ENCODE data around the gene DDAH1. TPM values are rescaled to one million over a fixed set of nuclear protein-coding genes. Genes with fewer than 3 reads are reported as not detected.

DDAH1 gene
- total RNA-seq, 1 experiment from 2014 or later: 0.15 TPM

DNA sequence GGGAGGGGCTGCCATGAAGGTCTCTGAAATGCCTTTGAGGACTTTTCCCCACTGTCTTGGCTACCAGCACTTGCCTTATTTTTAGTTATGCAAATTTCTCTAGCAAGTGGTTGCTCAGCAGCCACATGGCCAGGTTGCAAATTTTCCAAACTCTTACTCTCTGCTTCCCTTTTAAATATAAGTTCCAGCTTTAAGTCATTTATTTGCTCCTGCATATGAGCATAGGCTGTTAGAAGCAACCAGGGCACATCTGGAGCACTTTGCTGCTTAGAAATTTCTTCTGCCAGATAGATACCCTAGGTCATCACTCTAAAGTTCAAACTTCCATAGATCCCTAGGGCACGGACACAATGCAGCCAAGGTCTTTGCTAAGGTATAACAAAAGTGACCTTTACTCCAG lies 44.8 kb downstream of the DDAH1 start:
- H3K9me3 ChIP-seq (ENCODE audit: low read length): no peaks in the 10 kb centered on the region
- no peak overlapping the region for H3K4me2 ChIP-seq (ENCODE audit: low read depth, low read length, poor library complexity, severe bottlenecking)
- H3K36me3 ChIP-seq (ENCODE audit: insufficient read depth, low read length): no peaks in the 10 kb centered on the region
- no peak overlapping the region for H3K9ac ChIP-seq (ENCODE audit: low read length)
- no peaks in the 10 kb centered on the region for H3K9me2 ChIP-seq (replicated peaks; ENCODE audit: insufficient read depth, low read length)
- H3K4me3 ChIP-seq (ENCODE audit: low read length): no peak overlapping the region
- H2AFZ ChIP-seq (ENCODE audit: low read length): no peak overlapping the region
- peaks cover 5% of the 10 kb centered on the region; the same call in 1 of the 2 replicates for H3K4me1 ChIP-seq (ENCODE audit: low read length)
- H3K27ac ChIP-seq (ENCODE audit: low read length): no peak overlapping the region
- DNase-seq: peak; percentile 42
- no peaks in the 10 kb centered on the region for H4K20me1 ChIP-seq (ENCODE audit: insufficient read depth, low read depth, low read length)
- no peaks in the 10 kb centered on the region for H3K27me3 ChIP-seq (ENCODE audit: low read length)
- no peaks in the 10 kb centered on the region for H3K79me2 ChIP-seq (ENCODE audit: low read length)

DNA sequence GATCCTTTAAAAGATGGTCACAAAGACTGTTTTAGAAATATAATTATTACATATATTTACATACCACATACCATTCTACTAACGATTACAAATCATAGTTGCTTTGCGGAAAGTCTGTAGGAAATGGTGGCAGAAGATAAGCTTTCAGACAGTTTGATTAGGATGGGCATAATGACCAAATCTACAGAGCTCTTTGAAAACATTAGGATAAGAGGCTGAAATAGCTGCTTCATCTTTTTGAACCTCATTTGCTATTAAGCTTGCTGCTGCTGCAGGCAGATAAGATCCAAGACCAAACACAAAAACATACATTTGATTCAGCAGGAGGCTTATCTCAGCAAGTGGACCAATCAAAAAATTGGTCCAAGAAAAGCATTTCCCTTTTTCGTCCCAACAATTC lies 47.1 kb downstream of the DDAH1 start:
- Histone ChIP-seq H3K36me3 (ENCODE audit: insufficient read depth, low read length) (no peaks in the 10 kb centered on the region), H3K9ac (ENCODE audit: low read length) (no peak overlapping the region), H3K27ac (ENCODE audit: low read length) (no peak overlapping the region), H3K4me2 (ENCODE audit: low read depth, low read length, poor library complexity, severe bottlenecking) (no peak overlapping the region), H4K20me1 (ENCODE audit: insufficient read depth, low read depth, low read length) (no peaks in the 10 kb centered on the region), H3K79me2 (ENCODE audit: low read length) (no peaks in the 10 kb centered on the region), H3K4me3 (ENCODE audit: low read length) (no peak overlapping the region), H3K27me3 (ENCODE audit: low read length) (no peaks in the 10 kb centered on the region), H2AFZ (ENCODE audit: low read length) (no peak overlapping the region), H3K4me1 (ENCODE audit: low read length) (peaks cover 5% of the 10 kb centered on the region; the same call in 1 of the 2 replicates), H3K9me3 (ENCODE audit: low read length) (no peaks in the 10 kb centered on the region), H3K9me2 (replicated peaks; ENCODE audit: insufficient read depth, low read length) (no peaks in the 10 kb centered on the region)
- DNase-seq: peak; percentile 16

DNA sequence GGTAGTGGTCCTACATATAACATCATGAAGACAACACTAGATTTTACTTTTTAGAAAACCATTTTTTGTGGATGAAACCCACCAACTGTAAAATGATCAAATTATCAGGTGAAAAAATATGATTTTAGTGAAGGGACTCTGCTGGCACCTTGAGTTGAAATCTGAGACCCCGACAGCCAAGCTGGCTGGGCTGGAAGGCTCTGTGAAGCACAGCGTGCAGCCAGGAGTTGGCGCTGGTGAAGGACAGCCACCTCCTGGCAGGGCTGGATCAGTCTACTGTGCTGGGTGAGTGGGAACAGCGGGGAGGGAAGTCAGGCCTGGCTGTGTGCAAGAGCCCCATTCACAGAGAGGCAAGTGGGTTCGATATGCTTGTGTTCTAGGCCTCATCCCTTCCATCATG lies 47.9 kb downstream of the DDAH1 start:
- no peaks in the 10 kb centered on the region for H3K36me3 ChIP-seq (ENCODE audit: insufficient read depth, low read length)
- no peak overlapping the region for H3K4me2 ChIP-seq (ENCODE audit: low read depth, low read length, poor library complexity, severe bottlenecking)
- no peak overlapping the region for H3K4me3 ChIP-seq (ENCODE audit: low read length)
- H3K27me3 ChIP-seq (ENCODE audit: low read length): no peaks in the 10 kb centered on the region
- H3K27ac ChIP-seq (ENCODE audit: low read length): no peak overlapping the region
- H3K4me1 ChIP-seq (ENCODE audit: low read length): peaks cover 5% of the 10 kb centered on the region; the same call in 1 of the 2 replicates
- no peak for DNase-seq
- no peaks in the 10 kb centered on the region for H3K9me2 ChIP-seq (replicated peaks; ENCODE audit: insufficient read depth, low read length)
- no peaks in the 10 kb centered on the region for H3K9me3 ChIP-seq (ENCODE audit: low read length)
- H3K79me2 ChIP-seq (ENCODE audit: low read length): no peaks in the 10 kb centered on the region
- no peaks in the 10 kb centered on the region for H4K20me1 ChIP-seq (ENCODE audit: insufficient read depth, low read depth, low read length)
- no peak overlapping the region for H3K9ac ChIP-seq (ENCODE audit: low read length)
- no peak overlapping the region for H2AFZ ChIP-seq (ENCODE audit: low read length)

DNA sequence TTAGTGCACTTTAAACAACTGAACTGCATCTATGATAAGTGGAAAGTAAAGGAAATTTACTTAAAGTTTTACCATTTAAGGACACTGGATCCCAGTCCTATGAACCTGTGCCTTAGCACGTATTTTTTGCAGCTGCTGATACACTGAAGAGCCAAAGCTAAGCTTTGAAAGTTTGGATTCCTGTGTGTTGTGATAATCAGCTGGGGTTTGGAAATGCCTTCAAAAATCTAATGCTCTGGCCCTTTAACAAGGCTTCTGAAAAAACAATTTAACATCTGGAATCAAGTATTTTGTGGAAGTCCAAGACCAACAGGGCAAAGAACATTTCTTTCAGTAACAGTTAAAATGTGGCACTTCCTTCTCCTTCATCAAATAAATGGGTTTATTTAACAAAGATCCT lies 51.8 kb downstream of the DDAH1 start:
- no peak overlapping the region for H3K4me3 ChIP-seq (ENCODE audit: low read length)
- H3K9me3 ChIP-seq (ENCODE audit: low read length): no peaks in the 10 kb centered on the region
- no peaks in the 10 kb centered on the region for H3K79me2 ChIP-seq (ENCODE audit: low read length)
- no peaks in the 10 kb centered on the region for H4K20me1 ChIP-seq (ENCODE audit: insufficient read depth, low read depth, low read length)
- H2AFZ ChIP-seq (ENCODE audit: low read length): no peak overlapping the region
- H3K4me2 ChIP-seq (ENCODE audit: low read depth, low read length, poor library complexity, severe bottlenecking): no peak overlapping the region
- no peak overlapping the region for H3K27ac ChIP-seq (ENCODE audit: low read length)
- no peak overlapping the region for H3K9ac ChIP-seq (ENCODE audit: low read length)
- H3K36me3 ChIP-seq (ENCODE audit: insufficient read depth, low read length): no peaks in the 10 kb centered on the region
- DNase-seq: no peak
- no peaks in the 10 kb centered on the region for H3K9me2 ChIP-seq (replicated peaks; ENCODE audit: insufficient read depth, low read length)
- H3K27me3 ChIP-seq (ENCODE audit: low read length): no peaks in the 10 kb centered on the region
- no peaks in the 10 kb centered on the region for H3K4me1 ChIP-seq (ENCODE audit: low read length)

DNA sequence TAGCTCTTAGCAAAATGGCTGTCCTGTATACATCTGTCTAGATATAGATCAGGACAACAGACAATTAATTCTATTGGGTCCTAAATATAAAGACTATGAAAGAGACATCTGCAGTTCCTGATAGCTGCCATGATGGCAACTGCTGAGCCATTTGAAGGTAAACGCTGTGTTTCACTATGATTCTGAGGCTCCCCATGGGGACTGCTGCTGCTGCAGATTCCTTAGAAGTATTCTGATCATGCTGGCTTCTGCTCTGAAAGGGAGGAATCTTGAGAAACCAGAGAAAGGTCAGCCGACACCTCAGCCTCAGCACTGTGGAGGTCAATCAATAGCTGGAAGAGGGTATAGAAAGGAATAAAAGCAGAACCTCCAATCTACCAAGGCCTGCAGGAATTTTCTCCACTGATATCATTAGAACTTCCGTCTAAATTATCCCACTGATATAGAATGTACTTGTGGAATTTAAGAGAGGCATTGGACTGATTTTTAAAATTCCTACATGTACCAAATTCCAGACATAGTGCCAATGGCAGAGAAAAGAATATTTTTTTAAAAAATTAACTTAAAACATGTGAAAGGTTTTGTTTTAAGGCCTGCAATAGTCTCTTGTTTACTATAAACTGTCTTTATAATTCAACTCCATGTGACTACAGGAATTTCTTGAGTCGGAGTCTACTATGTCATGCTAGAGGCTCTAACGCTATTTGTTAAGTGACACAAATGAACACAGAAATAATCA lies 53.2 kb downstream of the DDAH1 start:
- no peaks in the 10 kb centered on the region for H3K9me3 ChIP-seq (ENCODE audit: low read length)
- H3K9me2 ChIP-seq (replicated peaks; ENCODE audit: insufficient read depth, low read length): no peaks in the 10 kb centered on the region
- H3K27me3 ChIP-seq (ENCODE audit: low read length): no peaks in the 10 kb centered on the region
- no peaks in the 10 kb centered on the region for H3K4me1 ChIP-seq (ENCODE audit: low read length)
- H3K4me2 ChIP-seq (ENCODE audit: low read depth, low read length, poor library complexity, severe bottlenecking): no peak overlapping the region
- H3K27ac ChIP-seq (ENCODE audit: low read length): no peak overlapping the region
- H3K9ac ChIP-seq (ENCODE audit: low read length): no peak overlapping the region
- no peaks in the 10 kb centered on the region for H3K36me3 ChIP-seq (ENCODE audit: insufficient read depth, low read length)
- no peaks in the 10 kb centered on the region for H4K20me1 ChIP-seq (ENCODE audit: insufficient read depth, low read depth, low read length)
- no peak for DNase-seq
- H3K4me3 ChIP-seq (ENCODE audit: low read length): no peak overlapping the region
- H2AFZ ChIP-seq (ENCODE audit: low read length): no peak overlapping the region
- no peaks in the 10 kb centered on the region for H3K79me2 ChIP-seq (ENCODE audit: low read length)

DNA sequence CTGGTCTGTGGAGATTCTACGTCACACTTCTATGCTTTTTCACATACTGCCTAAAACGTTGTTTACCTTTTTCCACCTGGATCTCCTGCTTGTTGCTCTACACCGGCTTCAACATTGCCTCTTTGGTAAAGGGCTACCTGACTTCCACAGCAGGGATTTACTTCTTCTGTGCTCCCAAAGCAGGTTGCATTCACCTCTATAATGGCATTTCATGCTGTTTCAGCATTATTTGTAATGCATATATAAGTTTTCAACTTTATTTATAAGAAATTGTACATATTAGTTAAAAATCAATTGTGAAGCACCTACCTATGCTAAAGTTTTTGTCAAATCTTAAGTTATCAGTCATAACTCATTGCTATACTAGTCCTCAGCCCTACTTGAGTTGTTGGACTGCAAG lies 55.4 kb downstream of the DDAH1 start:
- no peaks in the 10 kb centered on the region for H3K9me2 ChIP-seq (replicated peaks; ENCODE audit: insufficient read depth, low read length)
- no peak overlapping the region for H3K4me2 ChIP-seq (ENCODE audit: low read depth, low read length, poor library complexity, severe bottlenecking)

DNA sequence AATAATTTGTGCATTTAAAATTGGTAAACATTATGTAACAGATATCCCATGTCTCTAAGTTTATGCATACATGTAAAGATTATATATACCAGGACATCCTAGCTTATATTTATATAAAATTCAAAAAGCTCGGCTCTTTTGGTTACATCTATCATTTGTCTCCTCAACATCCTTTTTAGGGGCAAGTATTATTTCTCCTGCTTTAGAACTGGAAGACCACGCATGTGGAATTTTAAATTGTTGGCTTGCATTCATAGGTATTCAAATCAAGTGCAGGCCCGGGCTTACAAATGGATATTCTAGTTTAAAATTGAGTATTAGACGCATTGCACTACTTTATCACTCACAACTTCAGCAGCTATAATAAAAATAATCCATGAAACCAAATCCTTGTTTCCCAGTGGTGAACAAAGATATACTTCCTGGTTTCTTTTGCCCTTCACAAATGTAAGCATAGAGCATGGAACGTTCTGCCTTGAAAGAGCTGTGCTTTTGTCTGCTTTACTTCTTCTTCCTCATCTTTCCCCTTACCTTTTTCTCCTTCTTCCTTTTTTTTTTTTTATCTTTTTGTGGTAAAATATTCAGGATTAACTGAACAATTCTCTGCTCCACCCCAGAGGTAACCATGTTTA lies 57.1 kb downstream of the DDAH1 start:
- Histone ChIP-seq H3K9ac (ENCODE audit: low read length) (no peak overlapping the region), H2AFZ (ENCODE audit: low read length) (no peak overlapping the region), H3K36me3 (ENCODE audit: insufficient read depth, low read length) (no peaks in the 10 kb centered on the region), H4K20me1 (ENCODE audit: insufficient read depth, low read depth, low read length) (no peaks in the 10 kb centered on the region), H3K4me1 (ENCODE audit: low read length) (no peaks in the 10 kb centered on the region), H3K27me3 (ENCODE audit: low read length) (no peaks in the 10 kb centered on the region; the same call in 1 of the 2 replicates), H3K79me2 (ENCODE audit: low read length) (no peaks in the 10 kb centered on the region), H3K4me3 (ENCODE audit: low read length) (no peak overlapping the region), H3K4me2 (ENCODE audit: low read depth, low read length, poor library complexity, severe bottlenecking) (no peak overlapping the region), H3K9me3 (ENCODE audit: low read length) (no peaks in the 10 kb centered on the region), H3K9me2 (replicated peaks; ENCODE audit: insufficient read depth, low read length) (no peaks in the 10 kb centered on the region), H3K27ac (ENCODE audit: low read length) (no peak overlapping the region)
- peak; percentile 5 for DNase-seq

More for the DNA sequence above, 55.4 kb downstream of the DDAH1 start:
- Histone ChIP-seq H3K27ac (ENCODE audit: low read length) (no peak overlapping the region), H4K20me1 (ENCODE audit: insufficient read depth, low read depth, low read length) (no peaks in the 10 kb centered on the region), H3K4me1 (ENCODE audit: low read length) (no peaks in the 10 kb centered on the region), H3K4me3 (ENCODE audit: low read length) (no peak overlapping the region), H3K36me3 (ENCODE audit: insufficient read depth, low read length) (no peaks in the 10 kb centered on the region), H3K27me3 (ENCODE audit: low read length) (no peaks in the 10 kb centered on the region), H3K79me2 (ENCODE audit: low read length) (no peaks in the 10 kb centered on the region), H3K9ac (ENCODE audit: low read length) (no peak overlapping the region), H2AFZ (ENCODE audit: low read length) (no peak overlapping the region), H3K9me3 (ENCODE audit: low read length) (no peaks in the 10 kb centered on the region)
- DNase-seq: peak; percentile 33

DNA sequence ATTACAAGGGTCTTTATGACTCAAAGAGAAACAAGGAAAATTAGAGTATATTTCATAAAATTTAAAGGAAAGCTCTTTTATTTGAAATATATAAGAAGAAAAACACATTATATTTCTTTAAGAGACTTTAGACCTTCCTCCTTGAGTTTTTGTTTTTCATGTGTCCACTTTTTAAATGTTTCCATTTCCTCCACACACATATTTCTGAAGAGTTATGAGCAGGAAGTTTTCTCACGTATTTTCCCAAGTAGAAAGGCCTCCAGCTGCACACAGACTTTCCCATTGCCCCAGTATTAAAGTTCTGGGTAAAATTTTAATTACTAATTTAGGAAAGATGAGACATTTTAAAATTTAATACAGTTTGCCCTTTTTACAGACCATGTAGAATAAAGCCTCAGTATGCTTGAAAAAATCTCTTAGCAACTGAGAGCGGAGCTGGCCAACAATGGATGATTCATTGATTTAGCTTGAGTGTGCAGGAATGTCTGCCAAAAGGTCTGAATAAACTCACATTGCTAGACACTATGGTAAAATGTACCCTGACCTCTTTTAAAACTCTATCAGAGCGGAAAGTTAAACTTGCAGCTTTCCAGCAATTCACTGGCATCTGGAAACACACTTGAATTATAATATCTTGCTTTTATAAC lies 57.9 kb downstream of the DDAH1 start:
- H3K9ac ChIP-seq (ENCODE audit: low read length): no peak overlapping the region
- H4K20me1 ChIP-seq (ENCODE audit: insufficient read depth, low read depth, low read length): no peaks in the 10 kb centered on the region
- H2AFZ ChIP-seq (ENCODE audit: low read length): no peak overlapping the region
- no peaks in the 10 kb centered on the region for H3K36me3 ChIP-seq (ENCODE audit: insufficient read depth, low read length)
- H3K4me1 ChIP-seq (ENCODE audit: low read length): no peaks in the 10 kb centered on the region
- no peaks in the 10 kb centered on the region for H3K79me2 ChIP-seq (ENCODE audit: low read length)
- no peak overlapping the region for H3K27ac ChIP-seq (ENCODE audit: low read length)
- DNase-seq: peak; percentile 21
- no peaks in the 10 kb centered on the region for H3K9me3 ChIP-seq (ENCODE audit: low read length)
- H3K4me3 ChIP-seq (ENCODE audit: low read length): no peak overlapping the region
- H3K4me2 ChIP-seq (ENCODE audit: low read depth, low read length, poor library complexity, severe bottlenecking): no peak overlapping the region
- no peaks in the 10 kb centered on the region for H3K9me2 ChIP-seq (replicated peaks; ENCODE audit: insufficient read depth, low read length)
- no peaks in the 10 kb centered on the region; the same call in 1 of the 2 replicates for H3K27me3 ChIP-seq (ENCODE audit: low read length)

All from Karpas-422 (cell line).